Diencephalon (tissue), 1 donor: ENCODE data around the gene CMTM2. TPM values are rescaled to one million over a fixed set of nuclear protein-coding genes. Genes with fewer than 3 reads are reported as not detected.

ENCODE experiments used
- small RNA-seq: library from RNA; depleted of rRNA; stranded (forward); fragments of <200 nt; gene quantifications from one replicate; pipeline ENCODE3, GENCODE V24; 2014
- total RNA-seq: library from RNA; depleted of rRNA; stranded (reverse); fragments of >200 nt; gene quantifications from one replicate; pipeline ENCODE4 v1.2.3, GENCODE V29; 2014

CMTM2 gene
- total RNA-seq: not detected

GRCh38 chr16:66578651-66579531, at the start of gene CMTM2:
Gene CMTM2, plus strand, starts transcription at chr16:66579463. Its CDS starts 145 bp downstream, at chr16:66579608.

GRCh38 chr16:66549284-66550131, 29.8 kb upstream of the CMTM2 start, which contains the start of gene TK2:
Gene TK2, minus strand, starts transcription at chr16:66550122. Its CDS starts 61 bp downstream, at chr16:66550061.

GRCh38 chr16:66552286-66553177, 26.7 kb upstream of the CMTM2 start, which contains the start of gene CKLF:
Gene CKLF, plus strand, starts transcription at chr16:66552576. Its CDS starts 140 bp downstream, at chr16:66552716.

GRCh38 chr16:66566051-66566901, 13.0 kb upstream of the CMTM2 start, which contains the start of gene CMTM1:
Gene CMTM1, plus strand, starts transcription at chr16:66566439. Its CDS starts 75 bp downstream, at chr16:66566514.

GRCh38 chr16:66604376-66605176, 25.3 kb downstream of the CMTM2 start, which contains the start of gene CMTM3:
Gene CMTM3, plus strand, starts transcription at chr16:66604704. Its CDS starts 102 bp downstream, at chr16:66604806.

Small RNA genes lying within 50 kb of the gene (small RNA-seq; reads per million reads assigned to genes)
- not detected for gene CKLF-CMTM1

Other genes starting within 250 kb of the CMTM2 start
- gene CDH5, start 212.8 kb upstream of the CMTM2 start, total RNA-seq: 9.9 TPM
- 6.5 TPM for gene BEAN1, start 152.2 kb upstream of the CMTM2 start, total RNA-seq
- 21.9 TPM for gene TK2, start 29.3 kb upstream of the CMTM2 start, total RNA-seq
- gene CKLF, start 26.9 kb upstream of the CMTM2 start, total RNA-seq: 51.7 TPM
- 5.5 TPM for gene CMTM1, start 13.0 kb upstream of the CMTM2 start, total RNA-seq
- 8.5 TPM for gene CMTM3, start 25.2 kb downstream of the CMTM2 start, total RNA-seq
- 88.8 TPM for gene CMTM4, start 117.3 kb downstream of the CMTM2 start, total RNA-seq
- gene DYNC1LI2, start 172.1 kb downstream of the CMTM2 start, total RNA-seq: 223 TPM
- 0.23 TPM for gene TERB1, start 222.1 kb downstream of the CMTM2 start, total RNA-seq